Activated CD4-positive, alpha-beta T cell treated with anti-CD3 and anti-CD28 coated beads for 1 hour (primary cell): ENCODE measurements around the gene TMEM17.

ENCODE experiments used
- DNase-seq: peaks from one replicate; pipeline ENCODE4 v3.0.0-alpha.2; 2020

The TMEM17 gene

GRCh38 chr2:62506421-62506750, 391 bp upstream of the TMEM17 start:
- no peak for DNase-seq

GRCh38 chr2:62505109-62505749, 766 bp downstream of the TMEM17 start:
- DNase-seq: no peak

- no peak for DNase-seq
These were observed 1.3 kb downstream of the TMEM17 start for GRCh38 chr2:62504657-62505056.

GRCh38 chr2:62501794-62502500, 4.0 kb downstream of the TMEM17 start:
- DNase-seq: no peak

- no peak for DNase-seq
These were observed 4.9 kb downstream of the TMEM17 start for GRCh38 chr2:62501069-62501468.

- no peak for DNase-seq
These were observed 6.5 kb downstream of the TMEM17 start for GRCh38 chr2:62499430-62500060.

- no peak for DNase-seq
These were observed 7.3 kb downstream of the TMEM17 start for GRCh38 chr2:62498739-62499138.

GRCh38 chr2:62495761-62496160, 10.2 kb downstream of the TMEM17 start:
- no peak for DNase-seq

GRCh38 chr2:62492048-62492447, 13.9 kb downstream of the TMEM17 start:
- DNase-seq: no peak

GRCh38 chr2:62489702-62490101, 16.3 kb downstream of the TMEM17 start:
- no peak for DNase-seq

- DNase-seq: no peak
These were observed 16.8 kb downstream of the TMEM17 start for GRCh38 chr2:62489162-62489561.

GRCh38 chr2:62486439-62486765, 19.6 kb downstream of the TMEM17 start:
- DNase-seq: no peak

GRCh38 chr2:62485761-62486438, 20.1 kb downstream of the TMEM17 start:
- no peak for DNase-seq

GRCh38 chr2:62482558-62483352, 23.2 kb downstream of the TMEM17 start:
- no peak for DNase-seq

- no peak for DNase-seq
These were observed 26.1 kb downstream of the TMEM17 start for GRCh38 chr2:62479917-62480316.

- no peak for DNase-seq
These were observed 27.9 kb downstream of the TMEM17 start for GRCh38 chr2:62478093-62478580.

- DNase-seq: no peak
These were observed 28.4 kb downstream of the TMEM17 start for GRCh38 chr2:62477573-62477972.

GRCh38 chr2:62475172-62476011, 30.6 kb downstream of the TMEM17 start:
- no peak for DNase-seq

- no peak for DNase-seq
These were observed 31.8 kb downstream of the TMEM17 start for GRCh38 chr2:62474176-62474575.

GRCh38 chr2:62473246-62473827, 32.7 kb downstream of the TMEM17 start:
- DNase-seq: no peak

- no peak for DNase-seq
These were observed 33.7 kb downstream of the TMEM17 start for GRCh38 chr2:62472312-62472711.

- DNase-seq: no peak
These were observed 34.2 kb downstream of the TMEM17 start for GRCh38 chr2:62471816-62472215.
